Right ventricle myocardium superior (tissue), 1 donor: ENCODE data around the gene PLA2G5. TPM values are rescaled to one million over a fixed set of nuclear protein-coding genes. Genes with fewer than 3 reads are reported as not detected.

Experiments
- ATAC-seq: fragments of 200-7000 bp; cut with Tn5 transposase; one replicate; pipeline ENCODE4 v1.9.1; 2020; ENCODE audit warnings: mild to moderate bottlenecking; ENCODE audit not compliant: poor library complexity
- DNase-seq: peaks from one replicate; pipeline ENCODE4 v3.0.0-alpha.2; 2020
- intact Hi-C: fragments of 100-400 bp; cut with DNase I; formaldehyde crosslinking; loops from one replicate; pipeline ENCODE4 v1.11.2; 2022
- total RNA-seq: library from RNA; stranded (reverse); fragmentation: NEBNext Ultra II Directional; extraction: Animal tissue kit (Norgen Biotek cat#: 25700); gene quantifications from one replicate; pipeline ENCODE4 v1.2.1, GENCODE V29; 2021
- donor health status: DM: no; HTN: yes; CAD: no; lungs with severe emphysema.

PLA2G5 gene
- total RNA-seq, 1 donor from 2014 or later: 56.7 TPM

DNA sequence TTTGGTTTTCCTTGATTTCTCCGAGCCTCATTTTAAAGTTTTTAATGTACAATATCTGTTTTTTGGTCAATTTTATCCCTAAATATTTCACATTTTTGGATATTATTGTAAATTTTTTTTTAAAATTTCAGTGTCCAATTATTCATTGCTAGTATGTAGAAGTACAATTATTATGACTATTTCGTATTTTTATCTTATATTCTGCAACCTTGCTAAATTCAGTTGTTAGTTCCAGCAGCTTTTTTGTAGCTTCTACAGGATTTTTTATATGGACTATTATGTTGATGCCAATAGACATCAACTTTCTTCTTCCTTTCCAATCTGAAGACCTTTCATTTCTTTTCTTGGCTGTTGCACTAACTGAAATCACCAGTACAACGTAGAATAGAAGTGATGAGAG, 65.0 kb downstream of the PLA2G5 start:
- intact Hi-C loops: no loop called here
- no peak for ATAC-seq
- no peak for DNase-seq

DNA sequence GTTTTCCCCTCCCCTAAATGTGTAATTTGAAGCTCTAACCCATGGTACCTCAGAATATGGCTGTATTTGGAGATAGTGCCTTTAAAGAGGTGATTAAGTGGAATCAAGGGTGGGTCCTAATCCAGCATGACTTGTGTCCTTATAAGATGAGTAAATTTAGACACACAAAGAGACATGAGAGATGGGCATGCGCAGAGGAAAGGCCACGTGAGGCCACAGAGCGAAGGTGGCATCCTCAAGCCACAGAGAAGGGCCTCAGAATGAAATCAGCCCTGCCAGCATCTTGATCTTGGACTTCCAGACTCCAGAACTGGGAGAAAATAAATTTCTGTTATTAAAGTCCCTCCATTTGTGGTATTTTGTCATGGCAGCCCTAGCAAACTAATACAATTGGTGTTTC, 66.3 kb downstream of the PLA2G5 start:
- intact Hi-C loops: no loop called here
- ATAC-seq: no peak
- no peak for DNase-seq

DNA sequence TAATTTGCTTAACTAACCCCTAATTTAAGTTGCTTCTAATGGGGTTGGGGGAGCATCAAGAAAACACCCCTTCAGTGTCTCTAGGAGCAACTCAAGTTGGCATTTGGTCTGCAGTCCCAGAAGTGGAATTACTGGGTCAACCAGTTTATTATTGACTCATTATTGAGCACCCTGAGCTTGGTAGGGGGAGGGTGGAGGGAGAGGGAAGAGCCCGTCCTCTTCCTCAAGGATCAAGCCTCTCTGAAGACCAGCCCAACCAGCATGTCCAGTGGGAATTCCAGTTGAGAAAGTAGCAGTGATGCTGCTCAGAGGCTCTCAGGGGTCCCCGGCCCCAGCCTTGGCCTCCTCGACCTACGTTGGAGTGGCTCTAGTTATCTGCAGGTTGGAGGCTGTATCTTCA, 67.1 kb downstream of the PLA2G5 start:
- ATAC-seq (no peak), DNase-seq (no peak)
- intact Hi-C loops: no loop called here

DNA sequence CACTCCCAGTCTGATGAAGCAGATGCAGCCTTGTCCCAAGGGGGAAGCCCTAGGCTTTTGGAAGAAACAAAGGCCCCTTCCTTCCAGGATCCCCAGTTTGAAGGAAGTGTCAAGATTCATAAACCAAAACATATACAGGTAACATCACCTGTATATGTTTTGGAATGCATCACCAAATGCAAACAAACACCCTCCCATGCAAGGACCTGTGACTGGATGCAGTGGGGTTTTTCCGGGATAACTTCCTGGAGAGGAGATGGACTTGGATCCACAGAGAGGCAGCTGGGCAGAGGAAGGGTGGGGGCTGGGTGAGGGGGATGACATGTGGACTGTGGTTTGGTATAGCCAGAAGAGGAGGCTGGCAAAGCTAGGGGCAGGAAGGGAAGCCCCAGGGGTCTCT, 67.6 kb downstream of the PLA2G5 start:
- ATAC-seq (no peak), DNase-seq (no peak)
- intact Hi-C loops: no loop called here

DNA sequence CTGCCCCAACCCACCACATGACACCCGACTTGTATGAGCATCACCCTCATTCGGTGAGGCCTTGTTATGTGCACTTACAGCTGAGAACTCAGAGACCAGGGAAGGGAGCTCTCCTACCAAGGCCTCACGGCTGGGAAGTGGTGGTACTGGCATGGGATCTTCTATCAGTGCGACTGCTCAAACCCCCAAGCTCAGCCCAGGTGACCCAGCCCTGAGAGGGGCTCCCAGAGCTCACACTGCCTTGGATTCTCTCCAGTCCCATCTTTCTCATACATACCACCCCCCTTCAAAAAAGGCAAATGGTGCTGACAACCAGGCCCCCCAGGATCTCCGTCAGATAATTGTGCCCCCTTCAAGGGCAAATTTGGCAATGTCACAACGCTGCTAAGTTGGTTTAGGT, 68.4 kb downstream of the PLA2G5 start:
- DNase-seq (no peak), ATAC-seq (no peak)
- intact Hi-C loops: no loop called here

DNA sequence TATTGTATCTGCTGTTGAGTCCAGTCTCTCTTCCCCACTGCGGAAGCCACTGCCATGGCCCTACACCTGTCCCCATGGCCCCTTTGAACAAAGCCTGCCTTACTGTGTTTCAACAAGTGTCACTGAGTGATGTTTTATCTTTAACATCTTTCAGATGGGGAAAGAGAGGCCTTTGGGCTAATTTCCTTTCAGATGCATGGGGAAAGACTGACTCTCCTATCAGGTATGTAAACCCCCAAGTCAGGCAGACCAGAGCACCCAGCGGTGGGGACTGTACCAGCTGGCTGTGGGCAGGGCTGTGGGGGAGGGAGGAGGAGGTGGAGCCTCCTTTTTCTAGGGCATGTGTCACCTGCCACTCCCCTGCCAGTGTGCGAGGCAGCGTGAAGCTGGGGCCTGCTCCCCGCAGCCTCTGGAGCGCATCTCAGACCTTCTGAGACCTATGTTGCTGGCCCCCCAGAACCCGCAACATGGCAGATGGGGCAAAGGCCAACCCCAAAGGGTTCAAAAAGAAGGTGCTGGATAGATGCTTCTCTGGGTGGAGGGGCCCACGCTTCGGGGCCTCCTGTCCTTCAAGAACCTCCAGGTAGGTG, 69.1 kb downstream of the PLA2G5 start, which contains the start of gene PLA2G2F:
TSS of gene PLA2G2F (plus strand) at position 363 of the 590 bp plus-strand sequence. CDS start at position 468, 105 bp downstream.
- ATAC-seq (no peak), DNase-seq (no peak)
- intact Hi-C loops: no loop called here

DNA sequence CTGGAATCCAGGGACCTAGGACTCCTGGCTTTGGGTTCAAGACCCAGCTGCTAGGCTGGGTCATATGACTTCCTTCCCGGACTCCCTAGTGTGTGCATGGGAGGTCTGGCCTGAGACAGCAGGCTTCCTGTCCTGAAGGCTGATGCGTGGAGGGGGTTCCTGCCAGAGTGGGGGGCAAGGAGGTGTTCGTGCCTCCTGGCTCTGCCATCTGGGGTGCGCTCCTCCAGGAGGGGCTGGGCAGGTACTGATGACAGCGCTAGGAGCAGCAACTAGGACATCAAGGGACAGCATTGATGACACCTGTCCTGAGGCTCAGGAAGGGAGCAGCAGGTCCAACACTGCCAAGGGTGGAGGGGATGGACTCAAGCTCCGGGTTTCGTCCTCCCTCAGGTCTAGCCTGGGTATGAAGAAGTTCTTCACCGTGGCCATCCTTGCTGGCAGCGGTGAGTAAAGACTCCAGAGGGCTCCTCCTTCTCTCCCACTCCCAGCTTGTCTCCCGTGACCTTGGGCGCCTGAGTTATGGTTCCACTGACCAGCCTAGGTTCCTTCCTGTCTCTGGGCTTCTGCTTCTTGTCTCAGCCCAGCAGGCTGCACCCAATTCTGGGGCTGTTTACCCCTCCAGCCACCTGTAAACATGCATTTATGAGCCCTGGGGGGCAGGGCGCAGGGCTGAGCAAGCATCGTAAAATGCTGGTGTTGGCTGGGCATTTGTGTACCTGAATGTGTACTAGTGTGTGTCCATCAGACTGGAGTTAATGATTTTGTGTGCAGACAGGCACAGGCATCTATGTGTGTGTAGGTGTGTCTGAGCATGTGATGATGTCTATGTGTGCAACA, 70.0 kb downstream of the PLA2G5 start:
- ATAC-seq (no peak), DNase-seq (no peak)
- intact Hi-C loops: no loop called here

DNA sequence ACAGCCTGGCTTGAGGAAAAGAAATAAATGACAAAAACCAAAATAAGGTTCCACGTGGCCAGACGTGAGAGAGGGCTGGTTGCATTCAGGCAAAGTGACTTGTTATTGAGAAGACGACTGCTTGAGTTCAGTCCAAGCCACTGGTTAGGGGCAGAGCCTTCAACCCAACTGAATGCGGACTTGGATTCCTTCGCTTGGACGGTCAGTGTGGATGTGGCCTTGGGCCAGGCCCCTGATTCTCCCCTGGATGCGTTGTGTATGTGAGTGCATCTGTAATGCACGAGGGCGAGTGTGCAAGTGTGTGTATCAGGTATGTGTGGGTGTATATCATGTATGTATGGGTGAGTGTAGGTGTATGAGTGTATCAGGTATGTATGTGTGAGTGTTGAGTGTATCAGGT, 71.0 kb downstream of the PLA2G5 start:
- intact Hi-C loops: no loop called here
- no peak for ATAC-seq
- no peak for DNase-seq

DNA sequence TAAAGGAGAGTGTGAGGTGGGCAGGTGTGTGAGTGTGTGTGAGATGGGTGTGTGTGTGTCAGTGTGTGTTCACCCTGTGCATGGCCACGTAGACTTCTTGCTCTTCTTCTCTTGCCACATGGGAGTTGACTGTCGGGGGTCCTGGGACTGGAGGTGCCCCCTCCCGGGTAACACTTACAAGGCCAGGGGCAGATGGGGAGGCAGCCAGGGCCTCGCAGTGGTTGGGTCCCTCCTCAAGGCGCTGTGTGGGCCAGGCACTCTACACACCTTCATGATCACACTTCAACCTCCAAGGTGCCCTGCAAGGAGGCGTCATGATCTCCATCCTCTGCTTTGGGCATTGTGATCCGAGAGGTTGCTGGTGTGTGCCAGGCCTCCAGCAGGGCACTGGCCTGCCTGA, 71.5 kb downstream of the PLA2G5 start:
- no peak for DNase-seq
- intact Hi-C loops: no loop called here
- ATAC-seq: no peak

Other genes starting within 250 kb of the PLA2G5 start
- gene OTUD3, start 187.8 kb upstream of the PLA2G5 start, total RNA-seq: 3.0 TPM
- gene PLA2G2E, start 146.6 kb upstream of the PLA2G5 start, total RNA-seq: not detected
- gene PLA2G2A, start 90.6 kb upstream of the PLA2G5 start, total RNA-seq: 154 TPM
- gene PLA2G2D, start 49.3 kb downstream of the PLA2G5 start, total RNA-seq: not detected
- gene PLA2G2F, start 69.1 kb downstream of the PLA2G5 start, total RNA-seq: not detected
- 2.2 TPM for gene UBXN10, start 115.9 kb downstream of the PLA2G5 start, total RNA-seq
- gene PLA2G2C, start 116.3 kb downstream of the PLA2G5 start, total RNA-seq: not detected
- 0.13 TPM for gene VWA5B1, start 220.7 kb downstream of the PLA2G5 start, total RNA-seq